GM21423 (cell line): ENCODE data around the gene GSG1.
"Not testable (repeated sequence)": the region's sequence is repeated elsewhere in the genome, so short reads cannot be mapped to it uniquely, and the experiment has no call there.

ENCODE experiments used
- ATAC-seq: cut with Tn5 transposase; IDR thresholded peaks from one replicate; pipeline ENCODE4 v1.9.1; 2021; ENCODE audit warnings: mild to moderate bottlenecking, moderate library complexity; ENCODE audit not compliant: unreplicated experiment

The GSG1 gene

DNA sequence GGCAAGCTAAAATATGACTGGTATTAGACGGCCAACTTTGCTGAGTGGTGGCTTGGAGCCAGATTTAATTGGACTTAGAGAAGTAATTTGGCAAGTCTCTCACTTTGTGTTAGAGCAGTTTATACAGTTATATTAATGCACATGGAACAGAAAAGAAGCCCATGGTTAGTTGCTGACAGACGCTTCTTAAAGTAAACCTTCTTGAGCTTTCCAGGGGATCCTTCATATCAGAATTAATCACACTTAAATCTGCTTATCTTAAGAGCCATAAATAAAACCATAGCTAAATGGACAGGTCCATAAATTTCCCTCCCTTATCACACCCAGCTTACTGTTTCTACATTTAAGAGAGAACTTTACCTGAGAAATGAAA, 9.6 kb downstream of the GSG1 start:
- no peak for ATAC-seq

DNA sequence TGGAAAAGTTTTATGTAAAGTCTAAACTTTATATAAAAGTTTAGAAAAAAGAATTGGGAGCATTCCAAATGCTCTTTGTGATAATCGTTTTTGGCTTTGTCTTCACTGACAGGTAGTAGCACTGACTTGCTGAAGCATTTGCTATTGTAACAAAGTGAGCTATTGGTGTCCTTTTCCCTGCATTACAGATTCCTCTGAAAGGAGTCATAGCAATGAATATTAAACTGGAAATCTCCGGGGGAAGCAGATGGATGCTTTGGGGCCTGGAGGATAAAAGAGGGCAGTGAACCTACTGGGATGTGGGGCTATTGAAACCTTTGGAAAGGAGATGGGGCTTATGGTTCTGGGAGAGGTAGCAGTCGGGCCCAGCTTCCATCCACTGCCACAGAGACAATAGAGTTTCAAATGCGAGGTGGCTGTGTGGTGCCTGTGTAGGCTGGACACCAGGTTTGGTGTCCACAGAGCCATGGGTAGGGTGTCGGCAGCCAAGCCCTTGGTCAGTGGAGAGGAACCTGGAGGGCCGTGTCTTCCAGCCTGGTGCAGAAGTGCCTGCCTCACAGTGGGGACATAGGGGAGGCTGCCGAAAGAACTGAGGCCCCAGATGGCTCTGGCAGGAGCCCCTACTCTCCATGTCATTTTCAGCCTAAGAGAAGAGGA, 10.1 kb downstream of the GSG1 start:
- ATAC-seq: no peak

DNA sequence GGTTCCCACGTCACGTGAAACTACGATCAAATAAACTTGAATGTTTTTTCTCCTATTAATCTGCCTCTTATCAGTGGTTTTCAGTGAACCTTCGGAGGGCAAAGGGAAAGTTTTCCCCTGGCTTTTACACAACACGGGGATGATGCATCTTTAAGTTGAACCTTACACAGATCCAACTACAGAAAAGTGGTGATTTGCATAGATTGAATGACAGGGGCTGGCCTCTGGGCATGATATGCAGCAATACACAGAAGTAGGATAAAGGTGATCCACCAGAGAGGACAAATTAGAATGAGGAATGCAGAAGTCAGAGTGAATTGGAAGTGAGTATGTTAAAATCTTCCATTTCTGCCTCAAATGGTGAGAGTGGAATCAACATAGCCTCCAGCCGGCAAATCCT, 11.6 kb downstream of the GSG1 start:
- no peak for ATAC-seq

DNA sequence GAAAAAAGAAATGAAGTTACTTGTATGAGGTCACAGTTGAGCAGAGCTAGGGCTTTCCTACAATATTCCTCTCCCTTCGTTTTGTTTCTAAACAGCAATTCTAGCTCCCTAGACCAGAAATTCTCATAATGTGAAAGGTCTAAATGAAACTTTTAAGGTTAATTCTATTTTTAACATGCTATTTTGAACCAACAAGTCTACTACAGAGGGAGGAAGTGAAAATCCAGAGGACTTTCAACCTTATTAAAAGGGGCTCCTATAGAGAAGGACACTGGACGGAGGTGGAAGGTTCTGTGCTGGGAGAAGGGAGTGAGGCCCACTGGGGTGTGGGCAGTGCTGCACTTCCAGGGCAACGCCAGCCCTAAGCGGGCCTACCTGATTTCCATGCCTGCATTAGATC, 13.4 kb downstream of the GSG1 start:
- no peak for ATAC-seq

DNA sequence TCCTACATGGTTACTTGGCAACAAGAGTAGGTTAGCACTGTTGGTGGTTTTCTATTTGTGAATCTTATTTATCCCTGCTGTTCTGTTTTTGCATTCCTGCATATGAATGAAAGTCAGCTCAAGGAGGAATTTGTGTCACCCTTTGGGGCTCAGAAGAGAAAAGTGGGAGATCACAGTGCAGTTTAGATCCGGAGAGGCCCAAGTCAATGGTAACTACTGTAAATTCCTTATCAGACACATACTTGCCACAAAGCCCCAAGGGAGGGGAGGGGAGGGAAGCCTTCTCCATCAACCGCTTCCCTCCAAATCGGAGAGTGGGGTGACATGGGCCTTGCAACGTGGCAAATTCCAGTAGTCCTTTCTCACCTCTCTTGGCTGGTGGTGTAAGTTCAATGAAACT, 15.0 kb downstream of the GSG1 start:
- ATAC-seq: no peak

DNA sequence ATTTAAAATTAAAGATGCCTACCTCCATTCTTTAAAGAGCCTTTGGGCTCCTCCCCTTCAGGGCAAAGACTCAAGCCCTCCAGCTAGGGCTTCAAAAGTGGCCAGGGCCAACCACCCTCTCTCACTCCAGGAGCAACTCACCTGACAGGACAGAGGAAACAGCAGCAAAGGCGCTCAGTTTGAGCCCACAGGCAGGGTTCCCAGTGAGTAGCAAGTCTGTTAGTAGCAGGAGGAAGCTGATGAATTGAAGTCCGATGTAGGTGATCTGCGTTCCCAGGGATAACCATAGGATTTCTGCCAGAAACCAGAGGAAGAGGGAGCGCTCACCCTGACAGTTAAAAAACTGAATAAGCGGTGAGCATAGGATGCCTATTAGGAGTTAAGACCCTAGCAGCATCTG, 15.7 kb downstream of the GSG1 start:
- no peak for ATAC-seq

GRCh38 chr12:13085968-13086686, 17.3 kb downstream of the GSG1 start:
- ATAC-seq: no peak

GRCh38 chr12:13084898-13085640, 18.4 kb downstream of the GSG1 start:
- ATAC-seq: no peak

DNA sequence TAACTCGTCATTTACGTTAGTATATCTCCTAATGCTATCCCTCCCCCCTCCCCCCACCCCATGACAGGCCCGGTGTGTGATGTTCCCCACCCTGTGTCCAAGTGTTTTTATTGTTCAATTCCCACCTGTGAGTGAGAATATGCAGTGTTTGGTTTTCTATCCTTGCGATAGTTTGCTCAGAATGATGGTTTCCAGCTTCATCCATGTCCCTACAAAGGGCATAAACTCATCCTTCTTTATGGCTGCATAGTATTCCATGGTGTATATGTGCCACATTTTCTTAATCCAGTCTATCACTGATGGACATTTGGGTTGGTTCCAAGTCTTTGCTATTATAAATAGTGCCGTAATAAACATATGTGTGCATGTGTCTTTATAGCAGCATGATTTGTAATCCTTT, 19.8 kb downstream of the GSG1 start:
- not testable (repeated sequence) for ATAC-seq

DNA sequence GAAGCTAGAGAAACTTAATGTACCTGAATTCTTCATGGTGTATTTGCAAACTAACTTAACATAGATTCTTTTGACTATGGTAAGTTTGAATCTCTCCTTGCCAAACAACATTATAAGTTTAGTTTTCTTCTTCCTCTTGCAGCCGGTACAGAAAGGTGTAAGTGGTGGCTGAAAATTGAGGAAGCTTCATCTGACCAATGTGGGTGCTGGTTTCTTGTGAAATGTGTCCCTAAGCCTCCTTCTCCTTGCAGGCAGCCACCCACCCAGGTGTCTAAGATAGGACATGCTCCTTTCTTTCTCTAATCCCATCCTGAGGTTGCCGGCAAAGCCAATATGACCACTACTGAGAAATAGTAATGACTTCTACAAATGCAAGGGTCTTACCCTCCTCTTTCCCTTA, 20.6 kb downstream of the GSG1 start:
- no peak for ATAC-seq

GRCh38 chr12:13080266-13080665, 23.2 kb downstream of the GSG1 start:
- ATAC-seq: no peak

DNA sequence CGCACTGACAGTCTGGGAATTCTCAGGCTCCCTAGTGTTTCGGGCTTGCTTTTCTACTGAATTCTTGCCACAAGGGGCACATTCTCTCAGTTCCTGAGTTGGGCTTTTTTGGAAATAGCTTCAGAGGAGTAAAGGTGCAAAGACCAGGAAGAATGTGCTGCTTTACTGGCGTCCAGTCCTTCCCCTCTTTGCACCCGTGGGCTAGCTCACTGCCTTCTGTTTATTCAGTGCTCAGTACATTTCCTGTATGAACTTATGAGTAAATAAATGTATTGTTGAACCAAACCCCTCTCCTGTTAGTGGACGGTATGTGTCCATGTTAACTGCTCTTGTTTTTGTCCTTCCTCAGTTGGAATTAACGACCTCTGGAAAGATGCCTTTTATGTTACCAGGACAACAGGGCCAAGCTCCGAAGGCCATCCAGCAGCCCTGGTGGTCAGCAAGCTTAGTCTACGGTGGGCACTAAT, 24.0 kb downstream of the GSG1 start:
- ATAC-seq: no peak

GRCh38 chr12:13075786-13076570, 27.5 kb downstream of the GSG1 start:
- ATAC-seq: no peak

DNA sequence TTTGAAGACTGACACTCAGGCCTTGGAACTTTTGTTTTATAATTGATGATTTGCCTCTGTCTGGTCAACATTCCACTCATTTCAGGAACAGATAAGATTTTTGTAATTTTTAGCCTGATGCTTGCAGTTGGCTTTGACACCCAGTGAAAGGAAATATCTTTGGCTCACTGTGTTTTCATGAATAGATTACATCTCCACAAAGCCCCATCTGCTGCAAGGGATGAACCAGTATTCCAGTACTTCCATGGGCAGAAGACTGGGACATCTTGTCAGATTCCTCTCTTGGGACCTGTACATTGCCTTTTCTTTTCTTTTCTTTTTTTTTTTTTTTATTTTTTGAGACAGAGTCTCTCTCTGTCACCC, 28.4 kb downstream of the GSG1 start:
- ATAC-seq: no peak

GRCh38 chr12:13074396-13075117, 28.9 kb downstream of the GSG1 start:
- ATAC-seq: no peak

DNA sequence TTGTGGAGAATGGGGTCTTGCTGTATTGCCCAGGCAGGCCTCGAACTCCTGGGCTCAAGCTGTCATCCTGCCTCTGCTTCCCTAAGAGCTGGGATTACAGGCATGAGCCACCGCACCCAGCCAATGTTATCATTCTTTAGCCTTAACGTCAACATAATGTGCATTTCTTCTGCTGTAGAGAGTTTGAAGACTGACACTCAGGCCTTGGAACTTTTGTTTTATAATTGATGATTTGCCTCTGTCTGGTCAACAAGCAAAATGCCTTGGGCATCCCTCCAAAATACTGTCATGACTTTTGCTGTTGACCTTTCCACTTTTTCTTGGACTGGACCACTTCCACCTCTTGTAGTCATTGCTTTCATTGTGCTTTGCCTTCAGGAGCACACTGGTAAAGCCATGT, 30.3 kb downstream of the GSG1 start:
- ATAC-seq: no peak

- ATAC-seq: no peak
Measured at GRCh38 chr12:13071305-13072280, 31.9 kb downstream of the GSG1 start.

- ATAC-seq: no peak
Measured at GRCh38 chr12:13069380-13069779, 34.1 kb downstream of the GSG1 start.

GRCh38 chr12:13067322-13067721, 36.1 kb downstream of the GSG1 start:
- ATAC-seq: no peak
